K562 (cell line): ENCODE results near the gene CLEC1A. TPM values are rescaled to one million over a fixed set of nuclear protein-coding genes. Genes with fewer than 3 reads are reported as not detected.

Experiments
- ATAC-seq: fragments of 200-7000 bp; cut with Tn5 transposase; 3 replicates; pipeline ENCODE4 v1.9.1; 2020; ENCODE audit warnings: moderate library complexity
- BruUV-seq: library from RNA; stranded (reverse); fragments of 400-500 nt; replicated peaks from 2 replicates; lab custom pipeline; 2021; lab: Mats Ljungman, UMichigan
- CTCF ChIA-PET: fragments of 300-600 bp; formaldehyde crosslinking; extraction: SDS; loops from one replicate; lab custom pipeline; 2021; ENCODE audit warnings: low intra/inter-chr PET ratio; lab: Yijun Ruan, JAX
- POLR2A ChIA-PET: fragments of 300-600, 350-650 bp; sonication (Branson Sonifier 250); formaldehyde crosslinking; extraction: SDS; loops from one replicate; lab custom pipeline; 2021; ENCODE audit warnings: antibody characterized with exemption, inconsistent platforms; lab: Yijun Ruan, JAX
- DNase-seq, 4 experiments: peaks; one replicate each; pipeline versions ENCODE4 v3.0.0 to v3.0.0-alpha.2; 2011 to 2018; ENCODE audit warnings: low spot score in 3 of 4, mixed read lengths in 3 of 4; ENCODE audit errors: extremely low read depth in 1 of 4
- FAIRE-seq: peaks from 2 replicates; lab custom pipeline; 2011; peaks lifted over from hg19 to GRCh38; lab: Jason Lieb, UNC
- H2AFZ ChIP-seq: 2 replicates; pipeline ENCODE4 v1.6.0; 2011; ENCODE audit warnings: low read depth, low read length, control low read depth, inconsistent platforms
- H3K27ac ChIP-seq: fragments of 200-600 bp; 3 replicates; pipeline ENCODE4 v1.8.0; 2011; ENCODE audit warnings: low read depth, mild to moderate bottlenecking, control low read depth, inconsistent platforms, low read length, moderate library complexity, mixed read lengths; ENCODE audit errors: extremely low read depth
- H3K27me3 ChIP-seq, 2 experiments: fragments of 300-600 bp in 1 of 2; 2 replicates in 1 of 2; 3 replicates in 1 of 2; pipeline versions ENCODE4 v1.6.0 to v1.8.0; 2011; ENCODE audit warnings: inconsistent platforms in 2 of 2, low read length in 2 of 2, mild to moderate bottlenecking in 1 of 2, mixed read lengths in 1 of 2, moderate library complexity in 1 of 2; ENCODE audit not compliant: control insufficient read depth in 2 of 2, insufficient read depth in 2 of 2
- H3K36me3 ChIP-seq: fragments of 300-600 bp; 3 replicates; pipeline ENCODE4 v1.8.0; 2011; ENCODE audit warnings: mild to moderate bottlenecking, low read length, inconsistent platforms; ENCODE audit not compliant: control insufficient read depth, insufficient read depth
- H3K4me1 ChIP-seq, 2 experiments: fragments of 200-600 bp in 1 of 2; replicated peaks in 1 of 2; 2 replicates in 1 of 2; 3 replicates in 1 of 2; pipeline versions ENCODE4 v1.5.1 to v1.8.0; 2011; ENCODE audit warnings: inconsistent platforms in 2 of 2, low read length in 2 of 2, mild to moderate bottlenecking in 1 of 2, mixed read lengths in 1 of 2, moderate library complexity in 1 of 2; ENCODE audit not compliant: control insufficient read depth in 2 of 2, insufficient read depth in 2 of 2
- H3K4me2 ChIP-seq: 2 replicates; pipeline ENCODE4 v1.6.1; 2011; ENCODE audit warnings: low read length, control low read depth, inconsistent platforms, mixed read lengths; ENCODE audit not compliant: insufficient read depth
- H3K4me3 ChIP-seq: fragments of 200-600 bp; sonication (generic), shearing (Covaris generic); 2 replicates; pipeline ENCODE4 v1.5.1; 2016; ENCODE audit warnings: control low read depth, inconsistent platforms
- H3K79me2 ChIP-seq: fragments of 200-600 bp; 3 replicates; pipeline ENCODE4 v1.8.0; 2011; ENCODE audit warnings: low read length, inconsistent platforms; ENCODE audit not compliant: control insufficient read depth, insufficient read depth
- H3K9ac ChIP-seq, 2 experiments: 2 replicates each; pipeline versions ENCODE4 v1.6.0 to v1.6.1; 2011; ENCODE audit warnings: low read depth in 2 of 2, low read length in 2 of 2, control low read depth in 1 of 2, inconsistent platforms in 1 of 2, mild to moderate bottlenecking in 1 of 2, mixed read lengths in 1 of 2; ENCODE audit not compliant: insufficient read depth in 1 of 2
- H3K9me1 ChIP-seq: one replicate; pipeline ENCODE4 v1.6.0; 2011; ENCODE audit warnings: inconsistent platforms, mild to moderate bottlenecking, low read length, moderate library complexity; ENCODE audit not compliant: control insufficient read depth, insufficient read depth
- H3K9me3 ChIP-seq: replicated peaks from 2 replicates; pipeline ENCODE4 v1.5.1; 2011; ENCODE audit warnings: low read depth, low read length, inconsistent platforms; ENCODE audit not compliant: control insufficient read depth, insufficient read depth
- H4K20me1 ChIP-seq: replicated peaks from 2 replicates; pipeline ENCODE4 v1.6.1; 2011; ENCODE audit warnings: low read length, inconsistent platforms, mixed read lengths; ENCODE audit not compliant: control insufficient read depth, insufficient read depth
- C11orf30 ChIP-seq: fragments of 450-650 bp; IDR thresholded peaks from 2 replicates; pipeline ENCODE4 v1.6.1; 2016; ENCODE audit warnings: low read depth, mild to moderate bottlenecking
- DACH1 ChIP-seq: fragments of 450-650 bp; IDR thresholded peaks from 2 replicates; pipeline ENCODE4 v1.6.1; 2018; ENCODE audit not compliant: partially characterized antibody
- ETV1 ChIP-seq: fragments of 450-650 bp; conservative IDR thresholded peaks from 2 replicates; pipeline ENCODE4 v1.6.1; 2016; ENCODE audit warnings: missing genetic modification characterization, control low read depth, low read depth, missing compliant biosample characterization
- FIP1L1 ChIP-seq: fragments of 200-400 bp; formaldehyde crosslinking; IDR thresholded peaks from 2 replicates; pipeline ENCODE4 v1.6.1; 2018; ENCODE audit warnings: mild to moderate bottlenecking, low read depth, low read length; ENCODE audit not compliant: poor library complexity, severe bottlenecking
- MAFF ChIP-seq: IDR thresholded peaks from 2 replicates; pipeline ENCODE4 v1.6.1; 2012; ENCODE audit warnings: low read length, improper control_type of control experiment
- MAFG ChIP-seq: fragments of 450-650 bp; conservative IDR thresholded peaks from 2 replicates; pipeline ENCODE4 v1.6.1; 2016; ENCODE audit warnings: missing genetic modification characterization, missing compliant biosample characterization
- MAFK ChIP-seq: IDR thresholded peaks from 2 replicates; pipeline ENCODE4 v1.6.1; 2011; ENCODE audit warnings: low read length, improper control_type of control experiment
- PPARD ChIP-seq: fragments of 250-450 bp; sonication (Bioruptor Pico); IDR thresholded peaks from 2 replicates; pipeline ENCODE4 v1.8.0; 2022; ENCODE audit warnings: inconsistent platforms, mild to moderate bottlenecking, moderate library complexity
- XRCC4 ChIP-seq: IDR thresholded peaks from one replicate; pipeline ENCODE4 v1.6.1; 2011; ENCODE audit not compliant: insufficient read depth, insufficient read length; ENCODE audit errors: extremely low read depth
- ZNF140 ChIP-seq: fragments of 250-450 bp; sonication (Bioruptor Pico); IDR thresholded peaks from 2 replicates; pipeline ENCODE4 v1.8.0; 2021; ENCODE audit warnings: moderate library complexity, mild to moderate bottlenecking, inconsistent platforms
- ZNF212 ChIP-seq: fragments of 450-650 bp; formaldehyde crosslinking; IDR thresholded peaks from 2 replicates; pipeline ENCODE4 v1.4.0; 2020; ENCODE audit warnings: mild to moderate bottlenecking
- ZNF316 ChIP-seq: fragments of 450-650 bp; IDR thresholded peaks from 2 replicates; pipeline ENCODE4 v1.6.1; 2016
- ZNF57 ChIP-seq: fragments of 450-650 bp; formaldehyde crosslinking; IDR thresholded peaks from 2 replicates; pipeline ENCODE4 v1.4.0; 2020; ENCODE audit warnings: mild to moderate bottlenecking, moderate library complexity
- WGBS: fragments of 100-300 bp; shearing (Covaris generic); methylation state at CpG from one replicate; pipeline ENCODE4 v1.1.6; 2016; ENCODE audit warnings: low coverage, mixed read lengths; ENCODE audit not compliant: insufficient coverage; ENCODE audit errors: missing lambda C conversion rate; 5-methylcytosine and 5-hydroxymethylcytosine counted together
- in situ Hi-C: fragments of 300-500 bp; cut with MboI; formaldehyde crosslinking; loops from 4 replicates; pipeline ENCODE4 v1.15.0; 2018; ENCODE audit warnings: inconsistent platforms, mixed read lengths
- intact Hi-C: fragments of 100-400 bp; cut with micrococcal nuclease; formaldehyde crosslinking; loops from 2 replicates; pipeline ENCODE4 v1.14.2; 2022
- polyA plus RNA-seq, 8 experiments: library from polyadenylated mRNA; depleted of rRNA in 4 of 8; stranded (reverse) in 5 of 8; unstranded in 3 of 8; fragments of >200 nt; fragmentation: Nextera tagmentation in 2 of 8; fragmentation: Illumina TruSeq in 1 of 8; extraction: Ambion mirVana in 2 of 8; extraction: Trizol in 1 of 8; gene quantifications; 2 replicates each; pipeline versions ENCODE4 v1.2.1 to v1.2.3, GENCODE V29; 2011 to 2014; ENCODE audit warnings: inconsistent platforms in 1 of 8, missing spikeins in 1 of 8
- total RNA-seq, 7 experiments: library from RNA; depleted of rRNA in 6 of 7; stranded (reverse); fragments of >200 nt in 6 of 7; fragmentation: Illumina TruSeq in 2 of 7; extraction: Trizol in 2 of 7; gene quantifications; 2 replicates each; pipeline versions ENCODE4 v1.2.1 to v1.2.3, GENCODE V29; 2011 to 2021; ENCODE audit warnings: low replicate concordance in 1 of 7
- TF ChIP-seq, protein P1 (sequence below): fragments of 450-650 bp; formaldehyde crosslinking; IDR thresholded peaks from 2 replicates; pipeline ENCODE4 v1.4.0; 2020; ENCODE audit warnings: mild to moderate bottlenecking, moderate library complexity
- TF ChIP-seq, protein P2 (sequence below), 2 experiments: IDR thresholded peaks; 2 replicates each; pipeline ENCODE4 v1.6.1; 2012; ENCODE audit warnings: improper control_type of control experiment in 2 of 2, low read depth in 2 of 2, low read length in 2 of 2, borderline replicate concordance in 1 of 2
- TF ChIP-seq, protein P3 (sequence below): sonication (generic); formaldehyde crosslinking; IDR thresholded peaks from 2 replicates; pipeline ENCODE4 v1.8.0; 2023; ENCODE audit warnings: mild to moderate bottlenecking, missing genetic modification reagents

The CLEC1A gene
- total and polyA plus RNA-seq, 9 of the 15 experiments (the other 6 are each of a cell fraction or from before 2014, with no cell fraction given) = 0.04 TPM; not detected in 8

DNA sequence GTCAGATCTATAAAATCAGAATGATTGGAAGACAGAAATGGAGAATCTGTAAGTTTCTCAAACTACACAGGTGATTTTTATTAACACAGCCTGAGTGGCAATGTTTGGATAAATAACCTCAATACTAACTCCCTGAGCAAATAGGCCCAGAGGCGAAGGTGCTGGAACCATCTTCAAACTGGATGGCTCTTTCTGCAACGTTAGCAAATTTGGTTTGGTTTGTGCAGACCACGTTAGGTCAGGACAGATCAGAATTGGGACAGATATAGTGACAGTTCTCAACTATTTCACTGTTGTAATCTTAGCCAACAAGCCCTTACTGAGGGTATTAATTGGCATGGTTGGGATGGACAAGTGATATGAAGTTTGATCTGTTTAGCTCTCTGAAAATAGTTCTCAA, 77.4 kb downstream of the CLEC1A start:
- no peaks in the 10 kb centered on the region for H3K79me2 ChIP-seq
- H2AFZ ChIP-seq = no peak overlapping the region
- ATAC-seq = no peak
- no peaks in the 10 kb centered on the region for H3K9me3 ChIP-seq
- no peaks in the 10 kb centered on the region for H3K27me3 ChIP-seq
- in situ Hi-C loops = no loop called here
- H3K4me3 ChIP-seq = no peak overlapping the region
- no peak overlapping the region for H3K4me2 ChIP-seq
- H3K27ac ChIP-seq = no peak overlapping the region
- no peaks in the 10 kb centered on the region for H3K9me1 ChIP-seq
- no peak overlapping the region for H3K9ac ChIP-seq
- intact Hi-C loops = no loop called here
- TF ChIP-seq C11orf30 (peak; percentile 41; the same call in 1 of the 2 replicates), MAFF (peak; percentile 50; the same call in 1 of the 2 replicates), ZNF316 (peak; percentile 40), MAFG (tag) (peak; percentile 21; the same call in 1 of the 2 replicates), XRCC4 (no peak), FIP1L1 (no peak), ZNF140 (no peak), ZNF212 (CRISPR knock-in tag) (no peak), ZNF57 (CRISPR knock-in tag) (no peak), MAFK (peak; percentile 63), ETV1 (tag) (no peak), PPARD (no peak), DACH1 (no peak)
- TF ChIP-seq, protein P1, sequence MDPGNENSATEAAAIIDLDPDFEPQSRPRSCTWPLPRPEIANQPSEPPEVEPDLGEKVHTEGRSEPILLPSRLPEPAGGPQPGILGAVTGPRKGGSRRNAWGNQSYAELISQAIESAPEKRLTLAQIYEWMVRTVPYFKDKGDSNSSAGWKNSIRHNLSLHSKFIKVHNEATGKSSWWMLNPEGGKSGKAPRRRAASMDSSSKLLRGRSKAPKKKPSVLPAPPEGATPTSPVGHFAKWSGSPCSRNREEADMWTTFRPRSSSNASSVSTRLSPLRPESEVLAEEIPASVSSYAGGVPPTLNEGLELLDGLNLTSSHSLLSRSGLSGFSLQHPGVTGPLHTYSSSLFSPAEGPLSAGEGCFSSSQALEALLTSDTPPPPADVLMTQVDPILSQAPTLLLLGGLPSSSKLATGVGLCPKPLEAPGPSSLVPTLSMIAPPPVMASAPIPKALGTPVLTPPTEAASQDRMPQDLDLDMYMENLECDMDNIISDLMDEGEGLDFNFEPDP (CRISPR knock-in tag) = no peak
- TF ChIP-seq, protein P2, sequence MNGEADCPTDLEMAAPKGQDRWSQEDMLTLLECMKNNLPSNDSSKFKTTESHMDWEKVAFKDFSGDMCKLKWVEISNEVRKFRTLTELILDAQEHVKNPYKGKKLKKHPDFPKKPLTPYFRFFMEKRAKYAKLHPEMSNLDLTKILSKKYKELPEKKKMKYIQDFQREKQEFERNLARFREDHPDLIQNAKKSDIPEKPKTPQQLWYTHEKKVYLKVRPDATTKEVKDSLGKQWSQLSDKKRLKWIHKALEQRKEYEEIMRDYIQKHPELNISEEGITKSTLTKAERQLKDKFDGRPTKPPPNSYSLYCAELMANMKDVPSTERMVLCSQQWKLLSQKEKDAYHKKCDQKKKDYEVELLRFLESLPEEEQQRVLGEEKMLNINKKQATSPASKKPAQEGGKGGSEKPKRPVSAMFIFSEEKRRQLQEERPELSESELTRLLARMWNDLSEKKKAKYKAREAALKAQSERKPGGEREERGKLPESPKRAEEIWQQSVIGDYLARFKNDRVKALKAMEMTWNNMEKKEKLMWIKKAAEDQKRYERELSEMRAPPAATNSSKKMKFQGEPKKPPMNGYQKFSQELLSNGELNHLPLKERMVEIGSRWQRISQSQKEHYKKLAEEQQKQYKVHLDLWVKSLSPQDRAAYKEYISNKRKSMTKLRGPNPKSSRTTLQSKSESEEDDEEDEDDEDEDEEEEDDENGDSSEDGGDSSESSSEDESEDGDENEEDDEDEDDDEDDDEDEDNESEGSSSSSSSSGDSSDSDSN (IDR thresholded peaks at IDR 0.05; ENCODE audit: borderline replicate concordance in 1 of 2, low read depth in 2 of 2, low read length in 2 of 2) = no peak
- TF ChIP-seq, protein P3, sequence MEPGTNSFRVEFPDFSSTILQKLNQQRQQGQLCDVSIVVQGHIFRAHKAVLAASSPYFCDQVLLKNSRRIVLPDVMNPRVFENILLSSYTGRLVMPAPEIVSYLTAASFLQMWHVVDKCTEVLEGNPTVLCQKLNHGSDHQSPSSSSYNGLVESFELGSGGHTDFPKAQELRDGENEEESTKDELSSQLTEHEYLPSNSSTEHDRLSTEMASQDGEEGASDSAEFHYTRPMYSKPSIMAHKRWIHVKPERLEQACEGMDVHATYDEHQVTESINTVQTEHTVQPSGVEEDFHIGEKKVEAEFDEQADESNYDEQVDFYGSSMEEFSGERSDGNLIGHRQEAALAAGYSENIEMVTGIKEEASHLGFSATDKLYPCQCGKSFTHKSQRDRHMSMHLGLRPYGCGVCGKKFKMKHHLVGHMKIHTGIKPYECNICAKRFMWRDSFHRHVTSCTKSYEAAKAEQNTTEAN (CRISPR knock-in tag) = no peak
- ChIA-PET POLR2A (no interaction called here), CTCF (no interaction called here)
- no peaks in the 10 kb centered on the region for H4K20me1 ChIP-seq
- WGBS = 3% methylated on average over 3 of the region's 3 CpGs
- no peak for FAIRE-seq
- DNase-seq = no peak
- no TSS peak for BruUV-seq
- no peaks in the 10 kb centered on the region for H3K36me3 ChIP-seq
- H3K4me1 ChIP-seq = no peaks in the 10 kb centered on the region
